Measurements from ENCODE around the gene NRTN.
"Not testable (repeated sequence)": the region's sequence is repeated elsewhere in the genome, so short reads cannot be mapped to it uniquely, and the experiment has no call there.

NRTN gene

GRCh38 chr19:5873617-5874199 lies 68.8 kb downstream of the NRTN start:
- no peak overlapping the region for H3K4me3 ChIP-seq (ENCODE audit: low read length)
- no peak for TF ChIP-seq ZNF274 (IDR thresholded peaks at IDR 0.05; ENCODE audit: low read depth, low read length)

- H3K4me3 ChIP-seq (ENCODE audit: low read length), result not testable (repeated sequence)
Observed at GRCh38 chr19:5874496-5874895, 69.6 kb downstream of the NRTN start.

- TF ChIP-seq ZNF274 (IDR thresholded peaks at IDR 0.05; ENCODE audit: low read depth, low read length), result no peak
Observed at GRCh38 chr19:5877427-5877826, 72.6 kb downstream of the NRTN start.

GRCh38 chr19:5877882-5878281 lies 73.0 kb downstream of the NRTN start:
- TF ChIP-seq ZNF274 (IDR thresholded peaks at IDR 0.05; ENCODE audit: low read depth, low read length), result no peak
- H3K4me3 ChIP-seq (ENCODE audit: low read length), result no peak overlapping the region

More at GRCh38 chr19:5877427-5877826, 72.6 kb downstream of the NRTN start:
- H3K4me3 ChIP-seq (ENCODE audit: low read length), result no peak overlapping the region
